ENCODE data around the gene CWF19L1.

DNA sequence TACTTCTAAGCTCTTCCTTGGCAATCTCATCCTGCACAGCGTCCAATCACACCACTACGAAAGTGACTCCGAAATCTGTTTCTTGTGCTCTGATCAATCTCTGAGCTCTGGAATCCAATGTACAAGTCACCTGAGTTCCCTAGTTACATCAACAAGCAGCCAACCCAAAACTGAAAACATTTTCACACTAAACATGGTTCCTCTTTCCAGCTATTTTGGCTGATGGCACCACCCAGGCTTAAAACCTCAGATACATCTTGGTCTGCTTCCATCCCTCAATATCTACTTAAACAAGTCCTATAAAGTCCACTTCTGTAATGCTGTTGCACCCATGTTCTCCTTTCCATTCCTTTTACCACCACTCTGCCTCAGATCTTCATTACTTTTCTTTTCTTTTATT is 15.5 kb upstream of the CWF19L1 start:
- TF ChIP-seq GATA2 (IDR thresholded peaks at IDR 0.05; ENCODE audit: low read depth, low read length) (no peak), GATA3 (IDR thresholded peaks at IDR 0.05; ENCODE audit: low read depth, low read length) (no peak)
